Measurements from ENCODE around the gene EML5. TPM values are rescaled to one million over a fixed set of nuclear protein-coding genes. Genes with fewer than 3 reads are reported as not detected.

The EML5 gene
- total RNA-seq, 1 experiment from 2014 or later = 1.8 TPM

GRCh38 chr14:88590173-88590572 is 202.6 kb downstream of the EML5 start:
- CTCF ChIA-PET = no interaction called here
- Histone ChIP-seq H3K4me1 (ENCODE audit: control insufficient read depth in 1 of 2, insufficient read depth in 2 of 2, low read length in 2 of 2) (no peaks in the 10 kb centered on the region), H3K4me2 (ENCODE audit: low read length) (no peak overlapping the region), H3K9ac (ENCODE audit: low read length) (no peak overlapping the region), H4K20me1 (ENCODE audit: insufficient read depth) (no peaks in the 10 kb centered on the region), H3K9me3 (ENCODE audit: control insufficient read depth in 1 of 2, insufficient read depth in 1 of 2, low read depth in 1 of 2, low read length in 2 of 2) (no peaks in the 10 kb centered on the region), H3K27ac (ENCODE audit: low read depth, low read length) (no peak overlapping the region), H3K4me3 (replicated peaks in 1 of 2; ENCODE audit: low read depth in 1 of 2, low read length in 2 of 2) (no peak overlapping the region), H3K79me2 (ENCODE audit: insufficient read depth, low read length) (peaks cover 23% of the 10 kb centered on the region), H3K27me3 (ENCODE audit: insufficient read depth, low read length) (no peaks in the 10 kb centered on the region), H3K36me3 (ENCODE audit: control insufficient read depth in 1 of 2, insufficient read depth in 2 of 2, low read length in 2 of 2) (peaks cover 15 to 31% of the 10 kb centered on the region in 2 experiments; a peak in 2 of 4 replicates), H3K9me2 (ENCODE audit: insufficient read depth) (no peaks in the 10 kb centered on the region), H2AFZ (ENCODE audit: low read depth, low read length, poor library complexity, severe bottlenecking) (no peak overlapping the region)
- POLR2A ChIA-PET = no interaction called here
- no TSS peak for BruUV-seq (replicated peaks)
- ATAC-seq (no peak), DNase-seq (ENCODE audit: low read depth, low spot score) (no peak)
- RAD21 ChIA-PET (ENCODE audit: low non-redundant PET in 1 of 2, low total read pairs in 2 of 2, uncharacterized antibody in 2 of 2, unreplicated experiment in 2 of 2) = no interaction called here
- TF ChIP-seq ZBTB33 (IDR thresholded peaks at IDR 0.05; ENCODE audit: extremely low read depth, insufficient replicate concordance, low read length) = no peak
- TF ChIP-seq CBX3 (IDR thresholded peaks at IDR 0.05; ENCODE audit: low read depth) = no peak
- no peak for TF ChIP-seq MAX (IDR thresholded peaks at IDR 0.05)
- TF ChIP-seq ZFX (IDR thresholded peaks at IDR 0.05) = no peak
- no peak for TF ChIP-seq SIN3A (IDR thresholded peaks at IDR 0.05; ENCODE audit: low read depth)
- TF ChIP-seq ATF3 (IDR thresholded peaks at IDR 0.05) = no peak
- TF ChIP-seq CTCF (IDR thresholded peaks at IDR 0.05 in 2 of 3, conservative IDR thresholded peaks at IDR 0.05 in 1 of 3; ENCODE audit: borderline replicate concordance in 1 of 3, insufficient read depth in 1 of 3, low read depth in 2 of 3, low read length in 2 of 3) = no peak
- no peak for TF ChIP-seq EGR1 (IDR thresholded peaks at IDR 0.05; ENCODE audit: low read depth)
- TF ChIP-seq POLR2A (IDR thresholded peaks at IDR 0.05; ENCODE audit: borderline replicate concordance, extremely low read depth, insufficient read depth, insufficient read length) = no peak
- TF ChIP-seq REST (IDR thresholded peaks at IDR 0.05; ENCODE audit: low read depth) = no peak
- no peak for TF ChIP-seq POLR2AphosphoS5 (IDR thresholded peaks at IDR 0.05; ENCODE audit: low read depth, low read length)
- no peak for TF ChIP-seq YY1 (IDR thresholded peaks at IDR 0.05; ENCODE audit: extremely low read depth, insufficient replicate concordance, low read depth, low read length)
- TF ChIP-seq TCF7L2 (IDR thresholded peaks at IDR 0.05; ENCODE audit: borderline replicate concordance, extremely low read depth, insufficient read depth, insufficient read length) = no peak
- no peak for TF ChIP-seq ELF1 (IDR thresholded peaks at IDR 0.05; ENCODE audit: borderline replicate concordance, low read depth)
- TF ChIP-seq SRF (IDR thresholded peaks at IDR 0.05; ENCODE audit: low read depth) = no peak
- intact Hi-C loops (cut with micrococcal nuclease) = no loop called here
